Cardiac fibroblast (primary cell): ENCODE measurements around the gene KAZN.
A peak's percentile ranks its signal among the peaks of the same experiment; 100 is the strongest.

Source experiments
- DNase-seq, 2 donors: peaks; one replicate each; pipeline versions ENCODE4 v3.0.0 to v3.0.0-alpha.2; 2010; ENCODE audit warnings: low read depth in 2 of 2
- H3K4me3 ChIP-seq, 2 donors: replicated peaks in 1 of 2; 1 replicate in 1 of 2; 2 replicates in 1 of 2; pipeline ENCODE4 v1.5.1; 2011; ENCODE audit warnings: low read depth in 2 of 2, low read length in 2 of 2, mild to moderate bottlenecking in 2 of 2, moderate library complexity in 1 of 2
- TF ChIP-seq, protein P1 (sequence below): IDR thresholded peaks from one replicate; pipeline ENCODE4 v1.5.1; 2011; ENCODE audit warnings: low read depth, mild to moderate bottlenecking, low read length, inconsistent platforms

KAZN gene

DNA sequence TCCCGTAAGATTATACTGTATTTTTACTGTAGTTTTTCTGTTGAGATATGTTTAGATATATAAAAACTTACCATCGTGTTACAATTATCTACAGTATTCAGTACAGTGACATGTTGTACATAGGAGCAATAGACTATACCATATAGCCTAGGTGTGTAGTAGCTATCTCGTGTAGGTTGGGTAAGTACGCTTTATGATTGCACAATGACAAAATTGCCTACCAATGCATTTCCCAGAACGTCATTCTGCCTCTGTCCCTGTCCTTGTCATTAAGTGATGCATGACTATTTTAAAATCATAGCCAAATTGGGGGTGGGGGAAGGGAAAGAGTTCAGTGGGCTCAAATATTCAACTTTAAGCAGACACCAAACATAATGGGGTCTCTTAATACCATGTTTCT is 321.3 kb downstream of the KAZN start:
- no peak for DNase-seq
- TF ChIP-seq, protein P1, sequence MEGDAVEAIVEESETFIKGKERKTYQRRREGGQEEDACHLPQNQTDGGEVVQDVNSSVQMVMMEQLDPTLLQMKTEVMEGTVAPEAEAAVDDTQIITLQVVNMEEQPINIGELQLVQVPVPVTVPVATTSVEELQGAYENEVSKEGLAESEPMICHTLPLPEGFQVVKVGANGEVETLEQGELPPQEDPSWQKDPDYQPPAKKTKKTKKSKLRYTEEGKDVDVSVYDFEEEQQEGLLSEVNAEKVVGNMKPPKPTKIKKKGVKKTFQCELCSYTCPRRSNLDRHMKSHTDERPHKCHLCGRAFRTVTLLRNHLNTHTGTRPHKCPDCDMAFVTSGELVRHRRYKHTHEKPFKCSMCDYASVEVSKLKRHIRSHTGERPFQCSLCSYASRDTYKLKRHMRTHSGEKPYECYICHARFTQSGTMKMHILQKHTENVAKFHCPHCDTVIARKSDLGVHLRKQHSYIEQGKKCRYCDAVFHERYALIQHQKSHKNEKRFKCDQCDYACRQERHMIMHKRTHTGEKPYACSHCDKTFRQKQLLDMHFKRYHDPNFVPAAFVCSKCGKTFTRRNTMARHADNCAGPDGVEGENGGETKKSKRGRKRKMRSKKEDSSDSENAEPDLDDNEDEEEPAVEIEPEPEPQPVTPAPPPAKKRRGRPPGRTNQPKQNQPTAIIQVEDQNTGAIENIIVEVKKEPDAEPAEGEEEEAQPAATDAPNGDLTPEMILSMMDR = no peak

DNA sequence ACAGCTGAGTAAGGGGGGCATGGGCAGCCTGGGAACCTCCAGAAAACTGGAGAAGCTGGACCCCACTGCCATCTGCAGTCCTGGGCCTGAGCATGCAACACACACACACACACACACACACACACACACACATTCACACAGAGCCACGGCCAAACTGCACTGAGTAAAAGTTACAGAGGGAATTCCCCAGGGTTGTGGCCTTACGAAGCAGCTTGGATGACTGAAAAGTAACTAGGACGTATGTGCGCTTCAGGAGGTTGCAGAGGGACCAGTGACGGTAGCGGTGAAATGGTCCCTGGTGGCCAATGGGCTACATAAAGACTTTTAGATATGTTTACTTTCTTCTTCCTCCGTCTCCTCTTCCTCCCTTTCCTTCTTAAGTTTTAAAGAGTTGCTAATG is 322.6 kb downstream of the KAZN start:
- TF ChIP-seq, protein P1 = no peak
- peak; percentile 50 to 52 for DNase-seq
- H3K4me3 ChIP-seq = no peak overlapping the region

More for the DNA sequence above, 321.3 kb downstream of the KAZN start:
- H3K4me3 ChIP-seq = no peak overlapping the region

DNA sequence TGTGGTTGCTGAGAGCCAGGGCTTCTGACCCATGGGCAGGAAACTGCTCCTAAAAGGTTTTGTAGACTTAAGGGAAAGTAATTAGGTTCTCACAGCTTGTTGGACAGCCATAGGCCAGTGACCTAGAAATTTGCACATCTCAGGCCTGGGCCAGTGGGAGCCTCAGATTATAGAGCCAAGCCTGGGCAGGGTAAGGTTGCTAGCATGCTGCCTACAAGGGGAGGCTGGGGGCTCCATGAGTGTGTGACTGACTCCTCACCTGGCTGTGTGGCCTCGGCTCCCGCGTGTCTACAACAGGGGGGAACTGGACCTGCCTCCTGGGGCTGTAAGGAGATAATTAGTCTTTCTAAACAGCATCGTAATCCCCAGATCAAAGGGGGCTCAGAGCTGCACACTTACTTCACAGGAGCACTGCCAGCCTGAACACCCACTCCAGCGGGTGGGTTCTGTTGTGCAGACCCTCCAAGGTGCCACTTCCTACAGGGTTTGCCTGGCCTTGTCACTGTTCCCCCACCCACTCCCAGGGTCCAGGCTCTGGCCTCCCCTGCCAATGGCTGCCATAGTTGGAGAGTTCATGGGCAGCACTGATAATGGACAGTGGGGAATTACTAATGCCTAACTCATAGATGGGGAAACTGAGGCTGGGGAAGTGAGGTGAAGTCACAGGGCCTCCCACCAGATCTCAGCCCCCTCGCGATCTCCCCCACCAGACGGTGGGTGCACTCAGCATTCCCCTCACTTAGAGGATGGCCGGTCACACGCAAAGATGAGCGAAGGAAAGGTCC is 324.6 kb downstream of the KAZN start:
- no peak for DNase-seq
- H3K4me3 ChIP-seq = no peak overlapping the region
- TF ChIP-seq, protein P1 = no peak

DNA sequence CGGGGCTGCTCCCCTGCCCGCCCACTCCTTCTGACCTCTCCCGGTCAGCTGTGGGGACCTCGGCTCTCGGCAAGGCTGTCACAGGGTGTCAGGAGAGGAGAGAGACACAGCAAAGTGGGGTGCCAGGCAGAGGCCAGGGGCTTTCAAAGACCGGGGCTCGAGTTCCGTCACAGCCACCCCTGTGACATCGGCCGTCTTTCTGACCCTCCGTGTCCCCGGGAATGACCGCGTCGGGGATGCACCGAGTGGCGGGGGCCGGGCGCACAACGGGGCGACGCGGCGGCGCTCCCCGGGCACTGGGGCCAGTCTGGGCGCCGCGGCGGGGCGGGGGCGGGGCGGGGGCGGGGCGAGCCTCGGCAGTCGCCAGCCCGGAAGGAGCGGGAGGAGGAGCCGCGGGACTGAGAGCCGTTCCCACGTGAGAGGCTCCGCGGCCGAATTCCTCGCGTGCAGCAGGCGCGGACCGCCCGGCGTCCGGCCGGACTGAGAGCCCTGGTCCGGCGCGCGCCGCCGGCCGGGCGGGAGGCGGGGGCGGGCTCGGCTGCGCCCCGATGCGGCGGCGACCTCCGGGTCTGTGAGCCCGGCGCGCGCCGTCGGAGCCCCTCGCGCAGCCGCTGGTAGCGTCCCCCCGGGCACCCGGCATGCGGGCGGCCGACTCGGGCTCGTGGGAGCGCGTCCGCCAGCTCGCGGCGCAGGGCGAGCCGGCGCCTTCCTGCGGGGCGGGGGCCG is 325.4 kb downstream of the KAZN start:
- peak overlapping the region; percentile 32 to 42 for H3K4me3 ChIP-seq
- TF ChIP-seq, protein P1 = no peak
- peak; percentile 30 to 80 for DNase-seq

DNA sequence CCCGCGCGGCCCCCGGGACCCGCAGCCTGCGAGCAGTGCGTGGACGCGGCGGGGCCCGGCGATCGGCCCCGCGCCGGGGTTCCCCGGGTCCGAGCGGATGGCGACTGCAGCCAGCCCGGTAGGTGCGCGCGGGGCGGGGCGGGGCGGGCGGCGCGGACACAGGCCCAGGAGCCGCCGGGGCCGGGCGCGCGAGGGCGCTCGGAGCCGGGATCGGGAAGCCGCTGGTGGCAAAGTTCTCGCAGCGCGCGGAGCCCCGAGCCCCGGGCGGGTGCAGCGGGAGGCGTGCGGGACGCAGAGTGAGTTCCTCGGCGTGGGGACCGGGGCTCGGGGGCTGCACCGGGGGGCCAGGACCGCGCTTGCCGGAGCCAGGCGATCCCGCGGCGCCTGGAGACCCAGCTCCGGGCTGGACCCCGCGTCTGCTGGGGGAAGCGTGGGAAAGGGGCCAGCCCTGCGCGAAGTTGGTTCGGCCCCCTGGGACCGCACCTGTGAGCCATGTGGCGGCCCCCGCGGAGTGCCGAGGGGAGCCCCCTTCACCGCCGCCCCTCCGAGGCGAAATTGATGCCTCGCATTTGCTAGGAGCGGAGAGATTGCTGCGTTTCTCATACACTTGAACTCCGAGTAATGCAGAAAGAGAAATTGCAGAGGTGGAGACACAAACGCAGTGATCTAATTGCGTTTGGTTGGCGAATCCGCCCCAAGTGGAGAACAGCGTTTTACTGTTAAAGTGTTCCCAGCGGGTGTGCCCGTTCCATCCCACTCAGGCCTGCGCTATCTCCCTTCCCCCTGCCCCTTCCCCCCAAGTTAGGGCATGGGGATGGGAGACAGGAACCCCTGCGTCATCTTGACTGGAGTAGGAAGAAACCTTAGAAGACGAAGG is 326.2 kb downstream of the KAZN start:
- peak overlapping the region; percentile 42 to 65 for H3K4me3 ChIP-seq
- TF ChIP-seq, protein P1 = no peak

DNA sequence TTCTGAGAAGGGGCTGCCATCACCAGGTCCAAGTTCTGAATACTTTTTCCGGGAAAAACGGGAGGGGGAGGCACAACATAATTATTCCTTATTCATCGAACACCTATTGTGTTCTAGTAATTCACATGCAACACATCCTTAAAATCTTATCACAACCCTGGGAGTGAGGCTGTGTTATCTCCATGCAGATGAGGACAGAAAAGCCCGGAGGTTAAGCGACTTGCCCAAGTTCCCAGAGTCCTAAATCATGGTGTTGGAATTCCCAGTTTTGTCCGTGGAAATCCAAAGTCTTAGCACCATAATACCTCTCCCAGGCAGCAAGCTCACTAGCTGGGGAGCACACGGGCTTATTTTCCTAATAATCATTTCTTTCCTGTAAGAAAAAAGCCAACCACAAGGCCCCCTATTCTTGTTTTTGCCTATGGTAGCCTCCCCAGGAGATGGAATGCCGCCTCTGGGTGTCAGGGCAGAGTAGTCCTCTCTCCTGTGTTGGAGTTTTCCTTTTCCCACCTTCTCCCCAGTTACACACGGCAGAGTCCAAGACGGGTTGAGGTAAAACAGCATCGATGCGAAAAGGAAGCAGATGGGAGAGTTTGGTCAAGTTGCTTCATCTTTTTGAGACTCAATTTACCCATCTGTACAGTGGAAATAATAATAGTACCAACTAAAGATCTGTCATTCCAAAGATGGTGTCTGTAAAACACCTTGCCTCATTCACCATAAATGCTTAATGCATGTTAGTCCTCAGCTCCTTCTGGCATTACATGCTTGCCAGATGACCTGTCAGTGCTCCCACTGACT is 327.1 kb downstream of the KAZN start:
- TF ChIP-seq, protein P1 = no peak
- DNase-seq = no peak
- peak overlapping the region in 1 of 2 donors; percentile 65 for H3K4me3 ChIP-seq

More for the DNA sequence above, 326.2 kb downstream of the KAZN start:
- DNase-seq = peak in 1 of 2 donors; percentile 56
